Measurements from ENCODE around the gene RPS6KA1. TPM values are rescaled to one million over a fixed set of nuclear protein-coding genes. Genes with fewer than 3 reads are reported as not detected.
A peak's percentile ranks its signal among the peaks of the same experiment; 100 is the strongest.

Gene RPS6KA1
- total and polyA plus RNA-seq, 10 of the 15 experiments (the other 5 are each of a cell fraction or from before 2014, with no cell fraction given): 5.0 to 136 (median 91.5) TPM

GRCh38 chr1:26602378-26602959 lies 72.9 kb downstream of the RPS6KA1 start:
- Histone ChIP-seq H3K4me3 (no peak overlapping the region), H2AFZ (ENCODE audit: control insufficient read depth, low read depth, low read length) (peak overlapping the region; percentile 81), H3K27ac (ENCODE audit: control insufficient read depth, insufficient read depth) (no peak overlapping the region), H3K9ac (ENCODE audit: control insufficient read depth, insufficient read depth, low read length) (no peak overlapping the region), H3K4me1 (ENCODE audit: control insufficient read depth, insufficient read depth, low read length) (peaks cover 10% of the 10 kb centered on the region), H4K20me1 (ENCODE audit: control insufficient read depth, insufficient read depth) (no peaks in the 10 kb centered on the region), H3K36me3 (ENCODE audit: control insufficient read depth in 2 of 2, insufficient read depth in 2 of 2, low read length in 1 of 2) (no peaks in the 10 kb centered on the region), H3K4me2 (ENCODE audit: control insufficient read depth, insufficient read depth) (no peak overlapping the region), H3K79me2 (ENCODE audit: control insufficient read depth, insufficient read depth, low read length) (no peaks in the 10 kb centered on the region), H3K27me3 (replicated peaks in 1 of 2; ENCODE audit: control insufficient read depth in 2 of 2, insufficient read depth in 2 of 2, low read length in 1 of 2) (no peaks in the 10 kb centered on the region), H3K9me3 (replicated peaks; ENCODE audit: control insufficient read depth, insufficient read depth, low read length) (no peaks in the 10 kb centered on the region)
- intact Hi-C loops (cut with micrococcal nuclease; ENCODE audit: unreplicated experiment): loop anchor here (1.0 kb wide), 3 partner anchors 75 to 276 kb away; no protein-coding TSS in a partner anchor
- no TSS peak for BruUV-seq (replicated peaks)
- 0% methylated on average over 2 of the region's 2 CpGs for WGBS (ENCODE audit: insufficient coverage, insufficient replicate concordance, low lambda C conversion rate, missing lambda C conversion rate)
- SMC1A ChIA-PET (ENCODE audit: uncharacterized antibody, unreplicated experiment): interaction anchor here (0.6 to 11.0 kb wide), 55 partner anchors 9 to 287 kb away, joined by 3 to 268 read pairs (median 5); partner anchors contain the start of genes GPN2 and PIGV
- in situ Hi-C loops (cut with MboI): no loop called here
- ATAC-seq: peak; percentile 64
- CTCF ChIA-PET: interaction anchor here (0.7 to 14.6 kb wide), 63 partner anchors 8 to 322 kb away, joined by 3 to 450 read pairs (median 4); partner anchors contain the start of genes GPN2 and PIGV
- RAD21 ChIA-PET (ENCODE audit: unreplicated experiment): interaction anchor here (0.6 to 13.9 kb wide), 30 partner anchors 13 to 285 kb away, joined by 3 to 262 read pairs (median 4); partner anchors contain the start of gene PIGV
- POLR2A ChIA-PET: interaction anchor here (0.6 to 4.5 kb wide), 10 partner anchors 10 to 441 kb away, joined by 3 to 47 read pairs (median 4); partner anchors contain the start of gene PIGV
- peak; percentile 41 for FAIRE-seq
- no peak for DNase-seq (ENCODE audit: low read depth, low spot score)
- TF ChIP-seq FOXM1 (IDR thresholded peaks at IDR 0.05; ENCODE audit: low read depth, low read length) (peak; percentile 62; the same call in 1 of the 2 replicates), SPI1 (IDR thresholded peaks at IDR 0.05; ENCODE audit: borderline replicate concordance, insufficient read depth, low read depth, low read length) (no peak), SMC3 (IDR thresholded peaks at IDR 0.05; ENCODE audit: borderline replicate concordance, low read length) (peak; percentile 96), PKNOX1 (IDR thresholded peaks at IDR 0.05) (peak; percentile 43; the same call in 1 of the 2 replicates), RELB (IDR thresholded peaks at IDR 0.05; ENCODE audit: low read depth) (0 out of 2 replicates have a peak, but pooled peaks have one; percentile 47), CTCF (IDR thresholded peaks at IDR 0.05 in 2 of 3, conservative IDR thresholded peaks at IDR 0.05 in 1 of 3; ENCODE audit: control insufficient read depth in 2 of 3, extremely low read depth in 1 of 3, insufficient read depth in 1 of 3, low read depth in 3 of 3, low read length in 3 of 3) (peak; percentile 77 to 86 (median 79)), TCF7 (IDR thresholded peaks at IDR 0.05; ENCODE audit: borderline replicate concordance) (no peak), RUNX3 (IDR thresholded peaks at IDR 0.05; ENCODE audit: low read length) (peak; percentile 7; the same call in 1 of the 2 replicates), SMAD1 (IDR thresholded peaks at IDR 0.05; ENCODE audit: low read depth, partially characterized antibody) (no peak), MEF2B (IDR thresholded peaks at IDR 0.05; ENCODE audit: partially characterized antibody, poor library complexity, severe bottlenecking) (peak; percentile 48), RAD21 (IDR thresholded peaks at IDR 0.05; ENCODE audit: insufficient read depth, low read depth, low read length) (peak; percentile 99), SMARCA5 (IDR thresholded peaks at IDR 0.05) (0 out of 2 replicates have a peak, but pooled peaks have one; percentile 17)
